GM19455 (cell line): ENCODE data around the gene TAOK3.
"Not testable (repeated sequence)": the region's sequence is repeated elsewhere in the genome, so short reads cannot be mapped to it uniquely, and the experiment has no call there.

Source experiments
- ATAC-seq: cut with Tn5 transposase; IDR thresholded peaks from one replicate; pipeline ENCODE4 v1.9.1; 2021; ENCODE audit not compliant: unreplicated experiment

TAOK3 gene

GRCh38 chr12:118145798-118146156 is 226.9 kb downstream of the TAOK3 start:
- ATAC-seq: no peak

GRCh38 chr12:118145113-118145797 is 227.5 kb downstream of the TAOK3 start:
- no peak for ATAC-seq

- ATAC-seq: no peak
Measured at GRCh38 chr12:118144499-118144898, 228.2 kb downstream of the TAOK3 start.

GRCh38 chr12:118140825-118141224 is 231.9 kb downstream of the TAOK3 start:
- ATAC-seq: no peak

GRCh38 chr12:118137148-118137678 is 235.5 kb downstream of the TAOK3 start:
- no peak for ATAC-seq

GRCh38 chr12:118136559-118137003 is 236.1 kb downstream of the TAOK3 start:
- ATAC-seq: peak; percentile 45

GRCh38 chr12:118135788-118136558 is 236.7 kb downstream of the TAOK3 start, which contains the start of gene PEBP1:
Gene PEBP1, plus strand, starts transcription at chr12:118136124. Its CDS starts 86 bp downstream, at chr12:118136210.
- ATAC-seq: peak; percentile 96

- ATAC-seq: not testable (repeated sequence)
Measured at GRCh38 chr12:118129436-118129835, 243.3 kb downstream of the TAOK3 start.

GRCh38 chr12:118127867-118128266 is 244.8 kb downstream of the TAOK3 start:
- ATAC-seq: no peak

- ATAC-seq: no peak
Measured at GRCh38 chr12:118126119-118126757, 246.5 kb downstream of the TAOK3 start.

GRCh38 chr12:118125743-118126118 is 247.0 kb downstream of the TAOK3 start:
- no peak for ATAC-seq

GRCh38 chr12:118124333-118124874 is 248.3 kb downstream of the TAOK3 start:
- ATAC-seq: no peak

- ATAC-seq: no peak
Measured at GRCh38 chr12:118122264-118122663, 250.4 kb downstream of the TAOK3 start.

- peak; percentile 68 for ATAC-seq
Measured at GRCh38 chr12:118120579-118121363, 251.9 kb downstream of the TAOK3 start.

GRCh38 chr12:118119449-118119879 is 253.2 kb downstream of the TAOK3 start:
- ATAC-seq: no peak

- no peak for ATAC-seq
Measured at GRCh38 chr12:118109088-118109487, 263.6 kb downstream of the TAOK3 start.

- no peak for ATAC-seq
Measured at GRCh38 chr12:118107694-118108093, 265.0 kb downstream of the TAOK3 start.

- no peak for ATAC-seq
Measured at GRCh38 chr12:118107011-118107410, 265.7 kb downstream of the TAOK3 start.

- ATAC-seq: no peak
Measured at GRCh38 chr12:118103601-118104382, 268.9 kb downstream of the TAOK3 start, which contains the start of gene VSIG10. Gene VSIG10, minus strand, starts transcription at chr12:118104011. Its CDS starts 340 bp downstream, at chr12:118103671.

GRCh38 chr12:118103201-118103600 is 269.5 kb downstream of the TAOK3 start:
- ATAC-seq: no peak
